ENCODE data around the gene AFF2. TPM values are rescaled to one million over a fixed set of nuclear protein-coding genes. Genes with fewer than 3 reads are reported as not detected.

The AFF2 gene
- total RNA-seq: 10.9 TPM
- long read RNA-seq, partial matches to known transcripts: 2 of 4 reads
- long read RNA-seq, other reads (novel, unspliced or antisense): 2 of 4 reads

GRCh38 chrX:148500423-148501385 is at the start of gene AFF2:
TSS of gene AFF2 (plus strand) at chrX:148500617. CDS start at chrX:148501098, 481 bp downstream.
- Histone ChIP-seq H3K27me3 (ENCODE audit: low read depth) (peaks cover 25% of the 10 kb centered on the region), H3K36me3 (no peaks in the 10 kb centered on the region), H3K27ac (no peak within 1 kb of the TSS), H3K9me3 (no peaks in the 10 kb centered on the region), H3K4me1 (peaks cover 7% of the 10 kb centered on the region), H3K4me3 (peak within 1 kb of the TSS; percentile 51)
- peak; percentile 47 to 65 for ATAC-seq
- TF ChIP-seq CTCF (IDR thresholded peaks at IDR 0.05): no peak
- peak; percentile 49 for DNase-seq
- intact Hi-C loops (cut with DNase I): no loop called here

GRCh38 chrX:148457279-148457678 is 43.1 kb upstream of the AFF2 start:
- no peak for ATAC-seq
- intact Hi-C loops (cut with DNase I): no loop called here

GRCh38 chrX:148459343-148459742 is 41.1 kb upstream of the AFF2 start:
- Histone ChIP-seq H3K9me3 (no peaks in the 10 kb centered on the region), H3K4me1 (no peaks in the 10 kb centered on the region), H3K4me3 (no peak overlapping the region), H3K36me3 (no peaks in the 10 kb centered on the region), H3K27ac (no peak overlapping the region), H3K27me3 (ENCODE audit: low read depth) (no peaks in the 10 kb centered on the region)
- no peak for TF ChIP-seq CTCF (IDR thresholded peaks at IDR 0.05)
- DNase-seq (no peak), ATAC-seq (no peak)
- intact Hi-C loops (cut with DNase I): no loop called here

More at GRCh38 chrX:148457279-148457678, 43.1 kb upstream of the AFF2 start:
- H3K27me3 ChIP-seq (ENCODE audit: low read depth): no peaks in the 10 kb centered on the region
- H3K4me1 ChIP-seq: no peaks in the 10 kb centered on the region
- H3K27ac ChIP-seq: no peak overlapping the region
- no peaks in the 10 kb centered on the region for H3K9me3 ChIP-seq
- no peak for TF ChIP-seq CTCF (IDR thresholded peaks at IDR 0.05)
- DNase-seq: peak; percentile 19
- no peak overlapping the region for H3K4me3 ChIP-seq
- H3K36me3 ChIP-seq: no peaks in the 10 kb centered on the region

- Histone ChIP-seq H3K4me3 (no peak overlapping the region), H3K9me3 (no peaks in the 10 kb centered on the region), H3K27ac (no peak overlapping the region), H3K4me1 (no peaks in the 10 kb centered on the region), H3K36me3 (no peaks in the 10 kb centered on the region), H3K27me3 (ENCODE audit: low read depth) (no peaks in the 10 kb centered on the region)
- intact Hi-C loops (cut with DNase I): no loop called here
- TF ChIP-seq CTCF (IDR thresholded peaks at IDR 0.05): no peak
- DNase-seq: no peak
- ATAC-seq: no peak
These were observed 34.1 kb upstream of the AFF2 start for GRCh38 chrX:148466292-148466691.

- no peaks in the 10 kb centered on the region for H3K27me3 ChIP-seq (ENCODE audit: low read depth)
- intact Hi-C loops (cut with DNase I): no loop called here
- DNase-seq (no peak), ATAC-seq (no peak)
- H3K4me1 ChIP-seq: no peaks in the 10 kb centered on the region
- H3K36me3 ChIP-seq: no peaks in the 10 kb centered on the region
- TF ChIP-seq CTCF (IDR thresholded peaks at IDR 0.05): no peak
- no peak overlapping the region for H3K4me3 ChIP-seq
- H3K9me3 ChIP-seq: no peaks in the 10 kb centered on the region
- no peak overlapping the region for H3K27ac ChIP-seq
These were observed 30.1 kb upstream of the AFF2 start for GRCh38 chrX:148470324-148470723.
